ENCODE results near the gene GLA.

GLA gene

DNA sequence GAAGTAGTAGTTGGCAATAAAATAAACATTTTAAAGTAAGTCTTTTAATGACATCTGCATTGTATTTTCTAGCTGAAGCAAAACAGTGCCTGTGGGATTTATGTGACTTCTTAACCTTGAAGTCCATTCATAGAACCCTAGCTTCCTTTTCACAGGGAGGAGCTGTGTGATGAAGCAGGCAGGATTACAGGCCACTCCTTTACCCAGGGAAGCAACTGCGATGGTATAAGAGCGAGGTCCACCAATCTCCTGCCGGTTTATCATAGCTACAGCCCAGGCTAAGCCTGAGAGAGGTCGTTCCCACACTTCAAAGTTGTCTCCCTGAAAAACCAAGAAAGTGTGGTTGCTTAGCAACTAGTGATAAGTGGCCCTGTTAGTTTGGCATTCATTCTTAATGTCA lies 9.9 kb downstream of the GLA start:
- no peak for DNase-seq (ENCODE audit: low read depth)

GRCh38 chrX:101395789-101396188 lies 11.9 kb downstream of the GLA start:
- no peak for DNase-seq (ENCODE audit: low read depth)

- DNase-seq (ENCODE audit: low read depth) = no peak
These were observed 13.4 kb downstream of the GLA start for GRCh38 chrX:101394372-101394771.

- DNase-seq (ENCODE audit: low read depth) = no peak
These were observed 14.0 kb downstream of the GLA start for GRCh38 chrX:101393530-101394305.

DNA sequence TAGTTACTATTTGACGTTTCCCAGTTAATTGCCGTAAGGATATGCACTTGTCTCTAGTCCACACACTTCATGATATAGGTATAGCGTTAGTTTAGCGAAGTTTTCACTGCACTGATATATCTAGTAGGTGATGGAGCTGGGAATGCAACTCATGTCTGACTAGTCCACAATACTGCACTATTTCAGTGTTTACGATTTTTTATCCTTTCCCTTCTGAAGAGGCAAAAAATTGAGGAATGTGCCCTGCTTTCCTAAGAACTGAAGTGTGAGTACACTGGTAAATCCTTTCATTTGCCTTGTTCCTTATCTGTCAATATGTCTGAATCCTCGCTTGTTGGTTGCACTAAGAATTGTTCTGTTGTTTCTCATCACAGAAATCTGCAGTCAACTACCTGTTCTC lies 15.9 kb downstream of the GLA start:
- no peak for DNase-seq (ENCODE audit: low read depth)

DNA sequence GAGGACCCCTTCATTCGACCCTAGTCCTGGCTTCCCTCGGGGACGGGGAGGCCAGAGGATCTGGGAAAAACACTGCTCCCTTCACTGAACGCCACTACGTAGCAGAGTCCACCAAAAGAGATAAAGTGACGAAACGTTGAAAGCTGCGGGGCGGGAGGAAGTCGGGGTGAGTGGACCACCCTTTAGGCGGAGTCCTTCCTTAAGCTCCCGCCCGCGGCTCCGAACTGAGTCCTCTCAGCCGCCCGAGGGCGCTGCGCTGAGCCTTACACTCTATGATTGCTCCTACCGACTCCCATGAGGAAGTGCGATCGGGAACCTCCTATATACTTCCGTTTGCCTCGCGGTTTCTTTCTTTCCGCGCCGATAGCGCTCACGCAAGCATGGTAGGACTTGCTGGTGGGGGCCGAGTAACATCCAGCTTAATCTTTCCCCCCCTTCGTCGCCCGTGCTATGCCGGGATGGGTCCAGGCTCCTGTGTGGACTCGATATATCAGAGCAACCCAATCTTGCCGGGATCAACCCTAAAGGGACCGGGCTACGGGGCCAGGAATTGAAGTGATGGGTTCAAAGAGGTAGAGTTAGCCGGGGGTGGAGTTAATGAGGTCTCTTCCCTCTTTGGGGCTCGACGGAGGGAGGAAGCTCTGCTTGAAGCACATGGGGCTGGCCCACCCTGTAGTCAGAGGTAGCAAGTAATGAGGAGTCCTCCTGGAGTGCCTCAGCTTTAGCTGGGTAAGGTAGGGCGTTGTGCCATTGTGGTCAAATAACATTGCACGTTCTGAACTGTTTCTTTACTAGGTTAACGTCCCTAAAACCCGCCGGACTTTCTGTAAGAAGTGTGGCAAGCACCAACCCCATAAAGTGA lies 16.8 kb downstream of the GLA start, which contains the start of gene RPL36A:
Gene RPL36A, plus strand, starts transcription at position 348 of the 862 bp plus-strand sequence. Its CDS starts 33 bp downstream, at position 381.
- peak; percentile 66 for DNase-seq (ENCODE audit: low read depth)

GRCh38 chrX:101388604-101389003 lies 19.1 kb downstream of the GLA start:
- DNase-seq (ENCODE audit: low read depth) = no peak

DNA sequence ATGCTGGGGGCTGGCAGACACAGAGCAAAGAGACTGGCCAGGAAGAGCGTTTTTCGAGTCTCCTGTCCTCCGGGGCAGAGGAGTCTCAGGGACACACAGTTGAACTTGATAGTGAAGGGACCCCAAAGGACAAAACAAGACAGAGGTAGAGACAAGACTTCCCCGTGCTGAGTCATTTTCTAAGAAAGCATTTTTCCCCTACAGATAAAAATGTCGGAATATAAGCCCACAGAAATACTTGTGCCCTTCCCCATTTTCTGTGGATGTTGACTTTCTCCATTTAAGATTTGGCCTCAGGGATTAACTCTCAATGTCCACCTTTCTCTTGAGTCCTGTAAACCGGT lies 21.2 kb downstream of the GLA start:
- no peak for DNase-seq (ENCODE audit: low read depth)

- DNase-seq (ENCODE audit: low read depth) = no peak
These were observed 21.8 kb downstream of the GLA start, which contains the start of gene BTK for GRCh38 chrX:101385795-101386541. BTK (minus strand) TSS chrX:101386191; CDS start chrX:101375284, 10,907 bp downstream.

DNA sequence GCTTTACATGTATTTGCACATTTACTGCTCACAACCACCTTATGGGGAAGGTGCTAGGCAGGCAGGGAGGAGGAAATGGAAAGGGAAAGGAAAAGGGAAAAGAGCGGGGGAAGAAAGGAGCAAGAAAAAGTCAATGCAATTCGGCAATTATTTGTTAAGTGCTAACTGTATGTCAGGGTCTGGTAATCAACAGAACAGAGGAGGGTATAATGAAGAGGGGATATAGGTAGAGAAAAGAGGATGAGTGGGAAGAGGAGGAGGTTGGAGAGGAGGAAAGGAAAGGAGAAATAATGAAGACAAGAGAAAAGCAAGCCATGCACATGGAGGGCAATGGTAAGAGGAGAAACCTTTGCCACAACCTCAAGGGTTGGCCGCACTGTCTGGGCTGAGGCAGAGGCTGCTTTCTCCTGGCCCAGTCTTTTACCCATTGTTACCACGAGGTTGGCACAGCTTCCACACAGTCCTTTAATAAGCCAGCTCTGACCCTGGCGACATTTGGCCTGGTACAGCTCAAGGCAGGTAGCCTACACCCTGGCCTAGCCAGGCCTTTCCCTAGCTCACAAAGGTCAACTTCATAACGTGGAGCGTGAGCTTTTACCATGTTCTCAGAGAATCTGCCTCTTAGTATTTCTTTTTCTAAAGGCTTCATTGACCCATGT lies 22.6 kb downstream of the GLA start:
- DNase-seq (ENCODE audit: low read depth) = no peak

GRCh38 chrX:101383679-101384205 lies 24.0 kb downstream of the GLA start:
- DNase-seq (ENCODE audit: low read depth) = no peak

GRCh38 chrX:101377547-101377946 lies 30.2 kb downstream of the GLA start:
- no peak for DNase-seq (ENCODE audit: low read depth)

DNA sequence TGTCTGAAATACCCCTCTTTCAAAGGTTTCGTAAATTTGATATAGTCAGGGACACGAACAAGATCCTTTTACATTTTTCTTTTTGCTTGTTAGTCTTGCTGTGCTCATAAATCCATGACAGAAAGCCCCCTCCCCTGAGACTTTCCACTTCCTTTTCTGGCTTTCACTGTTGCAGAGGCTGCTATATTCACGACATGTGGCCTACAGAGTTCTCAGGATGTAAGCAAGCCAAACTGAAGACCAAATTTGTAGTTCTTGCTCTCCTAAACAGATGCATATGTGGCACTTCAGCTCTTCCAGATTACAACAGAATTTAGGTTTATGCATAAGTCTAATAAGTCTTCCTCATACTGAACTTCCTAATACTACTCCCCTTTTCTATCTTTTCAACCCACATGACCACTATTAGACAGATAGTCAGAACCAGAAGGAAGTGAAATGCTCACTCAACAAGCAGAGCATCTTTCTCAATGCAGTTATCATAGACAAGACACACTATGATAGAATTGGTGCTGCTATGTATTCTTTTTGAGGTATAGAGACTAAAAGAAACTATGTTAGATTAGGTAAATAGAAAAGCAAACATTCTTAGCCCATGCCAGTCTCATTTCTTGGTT lies 36.7 kb downstream of the GLA start:
- no peak for DNase-seq (ENCODE audit: low read depth)

DNA sequence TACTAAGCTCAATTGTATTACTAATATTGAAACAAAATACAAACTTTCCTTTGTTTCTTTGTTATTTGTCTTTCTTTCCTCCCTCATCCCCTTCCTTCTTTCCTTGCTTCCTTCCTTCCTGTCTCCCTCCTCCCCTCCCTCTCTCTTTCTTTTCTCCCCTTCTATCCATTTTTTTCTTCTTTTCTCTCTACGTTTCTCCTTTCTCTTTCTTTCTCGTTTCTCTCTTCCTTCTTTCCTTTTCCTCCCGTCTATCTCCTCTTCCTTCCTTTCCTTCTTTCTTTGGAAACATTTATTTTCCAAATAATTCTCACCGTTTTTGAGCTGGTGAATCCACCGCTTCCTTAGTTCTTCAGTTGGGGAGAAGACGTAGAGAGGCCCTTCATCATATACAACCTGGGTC lies 38.0 kb downstream of the GLA start:
- no peak for DNase-seq (ENCODE audit: low read depth)

DNA sequence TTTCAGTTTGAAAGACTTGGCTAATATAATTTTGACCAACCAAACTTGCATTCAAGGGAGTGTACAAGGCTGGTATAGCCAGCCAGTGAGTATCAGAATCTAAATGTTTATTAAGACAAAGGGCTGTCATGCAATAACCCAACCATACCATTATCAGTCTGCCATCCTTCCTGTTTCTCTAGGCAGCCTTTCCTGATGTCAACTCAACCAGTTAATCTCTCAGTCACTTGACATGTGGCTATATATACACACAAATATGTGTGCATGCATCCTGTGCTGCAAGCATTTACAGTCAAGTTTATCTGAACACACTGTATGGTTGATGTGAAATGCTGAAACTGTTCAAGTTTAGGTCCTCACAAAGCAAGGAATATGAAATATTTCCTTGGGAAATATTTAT lies 38.9 kb downstream of the GLA start:
- no peak for DNase-seq (ENCODE audit: low read depth)

- DNase-seq (ENCODE audit: low read depth) = no peak
These were observed 42.4 kb downstream of the GLA start for GRCh38 chrX:101365301-101365795.

- DNase-seq (ENCODE audit: low read depth) = no peak
These were observed 45.0 kb downstream of the GLA start for GRCh38 chrX:101362757-101363156.

- no peak for DNase-seq (ENCODE audit: low read depth)
These were observed 45.6 kb downstream of the GLA start for GRCh38 chrX:101362116-101362515.

- no peak for DNase-seq (ENCODE audit: low read depth)
These were observed 47.3 kb downstream of the GLA start for GRCh38 chrX:101360390-101360789.

- no peak for DNase-seq (ENCODE audit: low read depth)
These were observed 47.8 kb downstream of the GLA start for GRCh38 chrX:101359966-101360365.

- DNase-seq (ENCODE audit: low read depth) = no peak
These were observed 50.4 kb downstream of the GLA start for GRCh38 chrX:101357166-101357795.

Measured in T-helper 22 cell (primary cell).